Fibroblast of the conjunctiva (primary cell): ENCODE results near the gene P4HTM.
A peak's percentile ranks its signal among the peaks of the same experiment; 100 is the strongest.

Experiments used
- DNase-seq: peaks from one replicate; pipeline ENCODE4 v3.0.0-alpha.2; 2010; ENCODE audit warnings: low read depth

Gene P4HTM

GRCh38 chr3:48989796-48990635, at the start of gene P4HTM:
P4HTM (plus strand) TSS chr3:48990241; CDS start chr3:48990257, 16 bp downstream.
- DNase-seq = peak; percentile 82

GRCh38 chr3:48945432-48945831, 44.6 kb upstream of the P4HTM start:
- no peak for DNase-seq

- no peak for DNase-seq
Measured at GRCh38 chr3:48945891-48946549, 44.0 kb upstream of the P4HTM start.

GRCh38 chr3:48949376-48949717, 40.7 kb upstream of the P4HTM start:
- DNase-seq = no peak

GRCh38 chr3:48950051-48950450, 40.0 kb upstream of the P4HTM start:
- DNase-seq = no peak

GRCh38 chr3:48951764-48952163, 38.3 kb upstream of the P4HTM start:
- no peak for DNase-seq

GRCh38 chr3:48952510-48953118, 37.4 kb upstream of the P4HTM start:
- no peak for DNase-seq

- DNase-seq = no peak
Measured at GRCh38 chr3:48957006-48957705, 32.9 kb upstream of the P4HTM start.

GRCh38 chr3:48960841-48961413, 29.1 kb upstream of the P4HTM start:
- peak; percentile 9 for DNase-seq

- no peak for DNase-seq
Measured at GRCh38 chr3:48962340-48962739, 27.7 kb upstream of the P4HTM start.

- DNase-seq = no peak
Measured at GRCh38 chr3:48962939-48963338, 27.1 kb upstream of the P4HTM start.

- no peak for DNase-seq
Measured at GRCh38 chr3:48963591-48963990, 26.4 kb upstream of the P4HTM start.

- DNase-seq = no peak
Measured at GRCh38 chr3:48966367-48966766, 23.7 kb upstream of the P4HTM start.

- DNase-seq = no peak
Measured at GRCh38 chr3:48966876-48967361, 23.1 kb upstream of the P4HTM start.

GRCh38 chr3:48970586-48970985, 19.5 kb upstream of the P4HTM start:
- no peak for DNase-seq

GRCh38 chr3:48974076-48974864, 15.8 kb upstream of the P4HTM start:
- DNase-seq = no peak

GRCh38 chr3:48979451-48979850, 10.6 kb upstream of the P4HTM start:
- DNase-seq = no peak

- no peak for DNase-seq
Measured at GRCh38 chr3:48980295-48980694, 9.7 kb upstream of the P4HTM start.

- no peak for DNase-seq
Measured at GRCh38 chr3:48982016-48982415, 8.0 kb upstream of the P4HTM start.

- DNase-seq = no peak
Measured at GRCh38 chr3:48982686-48983085, 7.4 kb upstream of the P4HTM start.

GRCh38 chr3:48983096-48983495, 6.9 kb upstream of the P4HTM start:
- DNase-seq = no peak
